GF-D8 (cell line): Measurements from ENCODE around the gene MGAT5.

ENCODE experiments used
- DNase-seq: peaks from one replicate; lab custom pipeline; 2025; lab: John Stamatoyannopoulos, UW

Gene MGAT5

GRCh38 chr2:134254824-134255223, 952 bp downstream of the MGAT5 start:
- no peak for DNase-seq

- no peak for DNase-seq
Observed at GRCh38 chr2:134256956-134257355, 3.1 kb downstream of the MGAT5 start.

DNA sequence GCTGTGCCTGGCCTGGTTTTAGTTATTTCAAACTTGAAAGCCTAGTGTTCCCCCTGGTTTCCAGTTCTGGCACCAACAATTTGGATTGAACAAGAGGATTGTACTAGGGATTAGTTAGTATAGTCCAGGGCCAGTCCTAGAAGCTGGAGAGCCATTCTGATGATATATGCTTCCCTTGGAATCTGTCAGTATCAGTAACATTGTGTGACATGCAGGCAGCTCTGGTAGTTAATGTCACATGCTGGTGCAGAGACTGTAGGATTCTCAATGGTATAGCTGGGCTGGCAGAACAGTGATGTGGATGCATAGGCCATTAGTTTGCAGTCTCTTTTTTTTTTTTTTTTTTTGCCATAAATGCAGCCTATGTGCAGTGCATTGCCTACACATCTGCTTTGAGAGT, 3.6 kb downstream of the MGAT5 start:
- DNase-seq = no peak

- DNase-seq = no peak
Observed at GRCh38 chr2:134257965-134258683, 4.3 kb downstream of the MGAT5 start.

DNA sequence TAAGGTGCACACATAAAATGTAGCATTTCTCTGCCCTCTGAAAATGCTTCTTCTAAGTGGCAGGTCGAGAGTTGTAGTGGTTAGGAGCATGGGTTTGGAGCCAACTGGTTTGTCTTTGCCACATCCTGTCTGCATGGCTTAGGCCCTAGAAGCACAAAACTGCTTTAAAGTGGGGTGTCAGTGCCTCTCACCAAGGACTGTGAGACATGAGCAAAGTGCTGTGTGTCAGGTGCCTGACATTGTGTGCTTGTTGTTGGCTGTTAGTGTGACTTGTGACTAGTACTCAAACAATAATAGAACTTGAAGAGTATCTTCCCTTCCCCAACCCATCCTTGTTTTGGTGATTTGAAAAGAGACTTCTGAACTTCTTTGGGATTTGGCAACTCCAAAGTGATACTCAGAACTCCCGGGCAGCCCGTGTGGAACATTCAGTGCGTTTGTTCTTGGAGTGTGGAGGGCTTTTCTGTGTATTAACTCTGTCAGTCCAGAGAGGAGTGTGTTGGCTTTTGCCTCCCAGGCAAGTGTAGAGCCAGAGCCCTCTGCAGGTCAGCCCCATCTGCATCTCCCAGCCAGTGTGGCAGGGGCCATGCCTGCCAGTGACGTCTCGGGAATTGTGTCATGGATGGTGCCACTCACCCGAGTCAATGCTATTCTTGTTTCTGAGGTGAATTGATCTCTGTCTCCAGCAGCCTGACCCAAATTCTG, 5.0 kb downstream of the MGAT5 start:
- no peak for DNase-seq

DNA sequence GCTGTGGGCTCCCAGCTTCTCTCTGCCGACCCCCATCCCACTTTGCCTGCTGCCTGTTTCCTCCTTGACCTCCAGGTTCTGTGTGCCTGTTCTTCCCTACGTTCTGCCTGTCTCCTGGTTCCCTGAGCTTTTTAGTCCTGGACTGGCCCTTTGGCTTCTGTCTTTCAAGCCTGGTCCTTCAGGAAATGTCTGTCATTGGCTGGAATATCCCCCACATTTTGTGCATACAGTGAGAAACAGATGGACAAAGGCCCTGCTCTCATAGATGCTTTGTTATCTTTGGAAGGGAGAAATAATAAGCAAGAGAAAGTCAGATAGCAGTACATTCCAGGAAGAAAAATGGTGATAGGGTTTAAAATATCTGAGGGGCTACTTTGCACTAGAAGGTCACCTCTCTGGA, 5.7 kb downstream of the MGAT5 start:
- no peak for DNase-seq

- DNase-seq = no peak
Observed at GRCh38 chr2:134259994-134260393, 6.1 kb downstream of the MGAT5 start.

GRCh38 chr2:134260713-134261112, 6.8 kb downstream of the MGAT5 start:
- DNase-seq = no peak

DNA sequence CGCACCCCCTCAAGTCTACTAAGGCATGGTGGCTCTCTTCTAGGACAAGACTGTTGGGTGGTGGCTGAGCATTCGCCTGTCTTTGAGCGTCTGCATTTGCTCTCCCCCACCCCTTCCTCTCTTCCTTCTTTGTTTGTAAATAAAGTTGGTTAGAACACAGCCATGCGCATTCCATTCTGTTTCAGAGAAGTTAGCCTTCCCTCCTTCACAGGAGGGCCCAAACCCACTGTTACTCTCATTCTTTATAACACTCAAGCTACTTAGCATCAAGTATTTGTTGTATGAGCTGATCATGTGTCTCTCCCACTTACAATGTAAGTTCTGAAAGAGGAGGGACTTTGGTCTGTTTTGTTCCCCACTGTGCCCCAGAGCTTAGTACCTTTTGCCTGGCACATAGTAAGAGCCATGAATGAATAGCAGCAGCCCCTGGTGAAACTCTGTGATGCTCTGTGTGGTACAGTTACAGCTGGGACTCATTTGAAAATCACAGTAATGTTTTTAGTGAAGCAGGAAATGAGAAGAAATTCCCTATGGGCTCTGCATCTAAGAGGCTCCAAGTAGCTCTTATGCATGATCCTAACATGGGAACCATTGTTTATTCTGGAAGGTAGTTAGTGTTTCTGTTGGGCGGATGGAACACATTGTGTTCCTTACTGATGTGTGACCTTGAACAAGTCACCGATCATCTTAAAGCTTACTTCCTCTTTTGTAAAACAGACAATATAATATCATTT, 7.7 kb downstream of the MGAT5 start:
- no peak for DNase-seq

- DNase-seq = no peak
Observed at GRCh38 chr2:134262684-134263083, 8.8 kb downstream of the MGAT5 start.

DNA sequence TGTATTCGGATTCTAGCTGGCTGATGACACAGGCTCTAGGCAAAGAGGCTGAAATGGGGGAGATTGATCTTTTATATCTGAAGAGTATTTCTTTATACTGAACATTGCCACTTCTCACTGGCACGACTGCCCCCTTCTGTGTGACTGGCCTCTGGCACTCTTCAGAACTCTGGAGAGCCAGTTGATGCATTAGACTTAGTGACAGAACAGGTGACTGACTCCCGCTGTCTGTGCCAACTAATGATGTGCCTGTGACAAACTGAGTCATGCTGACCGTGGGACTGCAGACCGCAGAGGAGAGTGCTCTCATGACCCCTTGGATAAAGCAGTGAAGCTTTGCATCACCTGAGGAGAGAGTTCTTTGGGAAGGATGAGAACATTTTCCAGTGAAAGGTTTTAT, 14.4 kb downstream of the MGAT5 start:
- no peak for DNase-seq

DNA sequence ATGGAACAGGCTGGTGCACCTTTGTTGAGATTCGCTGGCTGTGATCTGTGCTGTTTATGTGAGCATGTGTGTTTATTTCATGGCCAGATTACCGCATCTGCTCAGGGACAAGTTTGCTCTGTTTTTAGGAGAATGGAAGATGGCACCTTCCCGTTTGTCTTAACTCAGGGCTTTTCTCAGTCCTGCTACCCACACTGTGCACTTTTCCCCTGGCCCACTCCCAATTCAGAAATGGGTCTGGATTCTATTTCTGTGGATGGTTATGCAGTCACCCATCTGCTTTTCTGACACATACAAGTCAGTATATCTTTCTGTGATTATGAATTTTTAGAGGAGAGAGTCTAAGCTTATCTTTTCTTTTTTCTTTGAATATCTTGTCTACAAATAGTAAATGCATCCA, 15.4 kb downstream of the MGAT5 start:
- DNase-seq = no peak

DNA sequence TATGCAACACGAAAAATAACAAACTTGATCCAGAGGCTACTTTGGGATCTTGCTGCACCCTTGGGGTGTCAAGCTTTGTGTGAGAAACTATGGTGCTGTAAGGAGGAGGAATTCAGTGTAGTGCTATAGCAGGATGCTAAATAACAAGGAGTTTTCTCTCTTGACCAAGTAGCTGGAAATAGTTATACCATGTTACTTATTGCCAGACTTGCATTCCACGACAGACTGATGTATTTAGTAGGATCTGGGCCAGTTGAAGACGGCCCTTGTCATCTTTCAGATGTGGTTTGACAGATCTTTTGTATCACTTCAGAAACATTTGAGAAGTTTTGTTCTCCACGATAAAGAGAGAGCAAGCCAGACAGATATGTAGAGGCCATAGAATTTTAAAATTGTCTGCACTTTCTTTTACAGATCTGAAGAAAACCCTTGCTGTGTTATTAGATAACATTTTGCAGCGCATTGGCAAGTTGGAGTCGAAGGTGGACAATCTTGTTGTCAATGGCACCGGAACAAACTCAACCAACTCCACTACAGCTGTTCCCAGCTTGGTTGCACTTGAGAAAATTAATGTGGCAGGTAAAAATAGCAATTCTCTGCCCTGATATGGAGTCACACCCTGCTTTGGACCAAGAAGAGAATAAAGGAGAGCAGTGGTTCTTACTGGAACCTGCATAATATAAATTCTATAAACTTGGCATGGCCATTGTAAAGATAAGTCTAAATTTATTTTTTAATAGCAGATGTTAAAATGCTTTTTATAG, 16.3 kb downstream of the MGAT5 start:
- no peak for DNase-seq

DNA sequence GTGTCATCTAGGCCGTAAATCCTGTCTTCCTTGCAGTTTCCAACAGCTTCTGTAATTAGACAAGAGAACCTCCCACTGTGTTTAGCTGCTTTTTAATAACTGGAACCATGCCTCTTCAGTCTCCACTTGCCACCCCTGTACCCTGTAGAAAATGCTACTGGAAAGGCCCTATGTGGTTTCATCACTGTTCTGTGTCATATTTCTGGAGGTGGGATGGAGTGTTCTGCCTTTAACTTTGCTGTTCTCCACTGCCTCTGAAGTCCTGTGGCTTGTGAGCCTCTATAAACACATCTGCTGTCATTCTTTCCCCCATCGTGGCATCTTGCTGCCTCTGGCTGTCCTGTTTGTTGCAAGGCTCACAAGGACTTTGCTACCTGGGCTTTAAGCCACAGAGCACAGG, 17.9 kb downstream of the MGAT5 start:
- DNase-seq = no peak

- no peak for DNase-seq
Observed at GRCh38 chr2:134272806-134273205, 18.9 kb downstream of the MGAT5 start.

GRCh38 chr2:134273256-134273983, 19.5 kb downstream of the MGAT5 start:
- no peak for DNase-seq

- no peak for DNase-seq
Observed at GRCh38 chr2:134274121-134274520, 20.2 kb downstream of the MGAT5 start.

GRCh38 chr2:134275058-134275862, 21.4 kb downstream of the MGAT5 start:
- DNase-seq = no peak

DNA sequence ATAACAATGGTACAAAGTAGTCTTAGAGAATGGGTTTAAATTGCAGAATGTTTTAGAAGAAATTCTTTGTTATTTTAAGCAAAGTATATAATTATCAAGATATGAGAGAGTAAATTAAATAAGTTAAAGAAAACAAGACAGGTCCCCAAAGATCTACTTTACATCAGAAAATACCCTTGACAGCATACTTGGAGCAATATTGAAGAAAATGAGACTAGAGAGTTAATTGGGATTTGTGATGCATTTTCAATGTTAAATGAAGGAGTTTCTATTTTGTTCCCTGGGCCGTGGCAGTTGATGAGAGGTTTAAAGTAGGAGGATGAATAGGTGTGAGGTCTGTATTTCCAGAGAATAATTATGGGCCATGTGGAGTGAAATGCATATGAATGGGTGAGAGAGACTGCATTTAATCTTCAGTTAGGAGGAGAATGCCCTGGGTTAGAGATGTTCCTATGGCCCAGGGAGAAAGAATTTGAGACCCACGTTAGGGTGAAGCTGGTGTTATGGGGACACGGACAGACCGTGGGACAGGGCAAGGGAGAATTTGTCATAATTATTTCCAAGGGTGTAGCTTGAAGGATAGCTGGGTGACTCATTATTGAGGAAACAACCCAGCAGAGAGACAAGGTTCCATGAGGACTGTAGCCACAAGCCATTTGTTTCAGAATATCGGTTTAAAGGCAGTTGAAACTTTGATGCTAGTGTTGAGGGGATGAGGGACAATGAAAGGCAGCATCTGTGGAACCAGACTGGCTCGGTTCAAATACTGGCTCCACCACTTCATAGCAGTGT, 22.7 kb downstream of the MGAT5 start:
- DNase-seq = no peak

DNA sequence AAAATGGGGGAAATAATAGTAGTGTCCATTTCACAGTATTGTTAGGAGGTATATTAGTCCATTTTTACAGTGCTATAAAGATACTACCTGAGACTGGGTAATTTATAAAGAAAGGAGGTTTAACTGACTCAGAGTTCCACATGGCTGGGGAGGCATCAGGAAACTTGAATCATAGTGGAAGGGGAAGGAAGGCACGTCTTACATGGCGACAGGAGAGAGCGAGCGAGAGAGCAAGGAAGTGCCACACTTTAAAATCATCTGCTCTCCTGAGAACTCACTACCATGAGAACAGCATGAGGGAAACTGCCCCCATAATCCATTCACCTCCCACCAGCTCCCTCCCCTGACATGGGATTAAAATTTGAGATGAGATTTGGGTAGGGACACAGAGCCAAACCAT, 23.4 kb downstream of the MGAT5 start:
- DNase-seq = no peak
